Cardiac fibroblast (primary cell): ENCODE data around the gene ADGRV1.

Source experiments
- DNase-seq, 2 donors: peaks; one replicate each; pipeline versions ENCODE4 v3.0.0 to v3.0.0-alpha.2; 2010; ENCODE audit warnings: low read depth in 2 of 2
- H3K4me3 ChIP-seq, 2 donors: replicated peaks in 1 of 2; 1 replicate in 1 of 2; 2 replicates in 1 of 2; pipeline ENCODE4 v1.5.1; 2011; ENCODE audit warnings: low read depth in 2 of 2, low read length in 2 of 2, mild to moderate bottlenecking in 2 of 2, moderate library complexity in 1 of 2
- TF ChIP-seq, protein P1 (sequence below): IDR thresholded peaks from one replicate; pipeline ENCODE4 v1.5.1; 2011; ENCODE audit warnings: low read depth, mild to moderate bottlenecking, low read length, inconsistent platforms

Gene ADGRV1

DNA sequence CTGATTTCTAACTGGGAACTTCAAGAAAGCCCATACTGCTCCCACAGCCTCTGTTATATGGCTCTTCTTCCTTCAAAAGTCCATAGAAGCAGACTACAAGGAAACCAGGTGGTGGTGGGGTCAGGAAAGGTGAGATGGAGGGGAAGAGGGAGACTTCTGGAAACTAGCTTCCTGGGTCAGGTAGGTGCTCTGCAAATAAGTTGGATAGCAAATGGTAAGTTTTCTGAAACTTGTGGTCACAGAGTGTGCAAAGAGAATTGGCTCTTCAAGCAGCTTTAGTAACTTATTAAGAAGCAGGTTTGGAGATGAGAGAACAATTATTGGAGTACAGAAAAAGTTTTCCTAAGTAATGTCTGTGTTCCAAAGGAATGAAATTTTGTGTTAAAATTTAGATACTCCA is 316.9 kb downstream of the ADGRV1 start:
- DNase-seq: no peak
- TF ChIP-seq, protein P1, sequence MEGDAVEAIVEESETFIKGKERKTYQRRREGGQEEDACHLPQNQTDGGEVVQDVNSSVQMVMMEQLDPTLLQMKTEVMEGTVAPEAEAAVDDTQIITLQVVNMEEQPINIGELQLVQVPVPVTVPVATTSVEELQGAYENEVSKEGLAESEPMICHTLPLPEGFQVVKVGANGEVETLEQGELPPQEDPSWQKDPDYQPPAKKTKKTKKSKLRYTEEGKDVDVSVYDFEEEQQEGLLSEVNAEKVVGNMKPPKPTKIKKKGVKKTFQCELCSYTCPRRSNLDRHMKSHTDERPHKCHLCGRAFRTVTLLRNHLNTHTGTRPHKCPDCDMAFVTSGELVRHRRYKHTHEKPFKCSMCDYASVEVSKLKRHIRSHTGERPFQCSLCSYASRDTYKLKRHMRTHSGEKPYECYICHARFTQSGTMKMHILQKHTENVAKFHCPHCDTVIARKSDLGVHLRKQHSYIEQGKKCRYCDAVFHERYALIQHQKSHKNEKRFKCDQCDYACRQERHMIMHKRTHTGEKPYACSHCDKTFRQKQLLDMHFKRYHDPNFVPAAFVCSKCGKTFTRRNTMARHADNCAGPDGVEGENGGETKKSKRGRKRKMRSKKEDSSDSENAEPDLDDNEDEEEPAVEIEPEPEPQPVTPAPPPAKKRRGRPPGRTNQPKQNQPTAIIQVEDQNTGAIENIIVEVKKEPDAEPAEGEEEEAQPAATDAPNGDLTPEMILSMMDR: no peak
- H3K4me3 ChIP-seq: no peak overlapping the region

DNA sequence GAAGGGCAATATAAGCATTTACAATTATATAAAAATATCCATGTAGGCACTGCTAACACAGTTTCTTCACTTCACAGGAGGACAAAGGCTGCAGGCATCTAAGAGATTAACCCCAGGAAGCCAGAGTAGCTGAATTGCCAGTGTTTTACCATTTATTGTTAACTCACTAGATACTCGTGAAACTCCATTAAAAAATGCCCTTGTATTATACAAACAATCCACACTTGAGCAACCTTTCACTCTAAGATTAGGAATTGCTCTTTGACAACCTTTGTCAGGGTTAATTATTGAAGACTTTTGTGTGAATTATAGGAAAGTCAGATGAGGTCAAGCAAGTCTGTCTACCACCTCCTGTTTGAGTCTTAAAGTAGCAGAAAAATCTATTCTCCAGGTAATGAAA is 317.8 kb downstream of the ADGRV1 start:
- TF ChIP-seq, protein P1: no peak
- DNase-seq: no peak
- no peak overlapping the region for H3K4me3 ChIP-seq

DNA sequence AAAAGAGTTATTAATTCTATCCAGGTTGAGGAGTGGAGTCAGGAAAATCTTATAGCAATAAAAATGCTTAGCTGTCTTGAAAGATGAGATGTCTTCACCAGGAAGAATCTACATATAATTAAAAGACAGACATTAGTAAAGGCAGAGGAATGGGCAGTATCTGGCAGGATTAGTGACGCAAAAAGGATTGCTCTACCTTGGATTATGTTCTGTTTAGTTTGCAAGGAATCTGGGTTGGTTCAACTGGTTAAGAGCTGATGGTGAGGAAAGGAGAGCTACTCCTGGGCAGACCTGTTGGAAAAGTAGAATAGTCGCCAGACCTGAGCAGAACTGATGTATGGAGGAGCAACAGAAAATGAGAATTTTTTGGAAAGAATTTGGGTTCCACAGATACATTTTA is 318.5 kb downstream of the ADGRV1 start:
- TF ChIP-seq, protein P1: no peak
- H3K4me3 ChIP-seq: no peak overlapping the region

DNA sequence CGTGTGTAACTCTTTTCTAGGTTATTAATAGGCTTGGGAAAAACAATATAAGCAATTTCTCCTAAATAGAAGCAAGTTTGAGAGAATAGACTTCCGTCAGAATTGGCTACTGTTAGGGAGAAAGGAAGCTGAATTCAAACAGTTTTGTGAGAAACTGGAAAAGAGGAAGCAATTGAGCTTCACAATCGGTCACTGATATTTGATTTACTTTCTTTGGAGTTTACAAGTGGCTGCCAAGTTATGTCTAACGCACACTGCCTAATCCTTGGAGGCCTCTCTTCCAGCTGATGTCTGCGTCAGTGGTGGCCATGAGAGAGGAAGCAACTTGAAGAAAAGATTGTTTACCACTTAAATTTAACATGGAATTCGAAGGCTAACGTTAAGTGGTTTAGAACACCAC is 319.5 kb downstream of the ADGRV1 start:
- TF ChIP-seq, protein P1: no peak
- H3K4me3 ChIP-seq: no peak overlapping the region
- peak; percentile 15 to 32 for DNase-seq

More for the DNA sequence above, 318.5 kb downstream of the ADGRV1 start:
- no peak for DNase-seq

DNA sequence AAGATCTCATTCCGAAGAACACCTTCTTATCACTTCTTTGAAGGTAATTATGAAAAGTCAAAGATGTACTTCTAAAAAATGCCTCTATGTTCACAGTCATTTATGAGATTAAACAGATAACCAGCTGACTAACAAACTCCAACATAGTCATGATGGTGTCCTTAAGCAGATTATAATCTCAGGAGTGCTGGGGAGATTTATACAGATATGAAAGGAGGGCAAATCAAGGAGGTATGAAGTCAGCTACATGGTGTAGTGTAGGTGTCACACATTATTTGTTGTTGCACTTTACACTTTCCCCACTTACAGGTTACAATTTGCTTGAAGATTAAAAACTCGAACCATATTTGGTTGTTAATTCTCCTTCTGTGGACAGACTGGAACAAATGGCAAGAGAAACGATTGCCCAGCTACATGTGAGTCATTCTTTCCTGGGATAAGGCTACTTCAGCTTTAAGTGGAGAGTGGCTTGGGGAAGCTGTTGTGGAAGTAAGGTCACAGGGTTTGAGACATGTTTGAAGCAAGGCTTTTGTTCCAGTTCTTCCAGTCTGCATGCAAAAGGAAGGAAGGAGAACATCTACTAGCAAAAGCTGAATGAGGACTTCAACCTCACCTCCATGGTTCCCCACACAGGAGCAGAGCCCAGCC is 320.1 kb downstream of the ADGRV1 start:
- TF ChIP-seq, protein P1: no peak
- DNase-seq: peak; percentile 59 to 79
- no peak overlapping the region for H3K4me3 ChIP-seq

DNA sequence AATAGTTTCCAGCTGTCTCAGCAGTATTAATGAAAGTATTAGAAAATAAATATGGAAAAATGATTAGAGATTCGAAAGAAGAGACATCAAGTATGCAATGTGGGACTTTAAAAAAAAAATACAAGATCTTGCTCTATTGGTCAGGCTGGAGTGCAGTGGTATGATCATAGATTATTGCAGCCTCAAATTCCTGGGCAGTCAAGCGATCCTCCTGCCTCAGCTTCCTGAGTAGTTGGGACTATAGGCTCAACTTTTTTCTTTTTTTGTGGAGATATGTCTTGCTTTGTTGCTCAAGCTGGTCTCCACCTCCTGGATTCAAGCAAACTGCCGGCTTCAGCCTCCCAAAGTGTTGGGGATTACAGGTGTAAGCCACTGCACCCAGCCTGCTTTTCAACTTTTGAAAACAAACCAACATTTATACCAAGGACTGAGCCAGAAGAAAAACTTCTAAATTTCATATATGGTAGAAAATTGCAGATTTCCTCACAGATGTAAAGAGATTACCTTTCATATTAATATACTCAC is 323.1 kb downstream of the ADGRV1 start:
- DNase-seq: no peak
- H3K4me3 ChIP-seq: no peak overlapping the region
- TF ChIP-seq, protein P1: no peak

DNA sequence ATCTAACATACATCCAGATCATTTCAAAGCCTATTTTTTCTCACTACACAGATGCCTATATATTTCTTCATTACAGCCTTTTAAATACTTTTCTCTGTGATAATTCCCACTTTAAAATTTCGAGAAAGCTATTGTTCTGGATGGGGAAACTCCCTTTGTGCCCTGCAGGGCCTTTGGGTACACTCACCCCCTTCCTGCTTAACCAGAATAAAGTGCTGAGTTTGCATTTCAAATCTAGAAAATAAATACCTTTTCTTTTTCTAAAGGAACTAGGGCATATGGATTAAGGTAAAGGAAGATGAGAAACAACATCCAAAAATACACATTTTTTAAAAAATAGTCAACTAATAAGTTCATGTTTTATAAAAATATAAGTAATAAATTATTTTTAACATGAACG is 323.9 kb downstream of the ADGRV1 start:
- no peak overlapping the region for H3K4me3 ChIP-seq
- TF ChIP-seq, protein P1: no peak
- no peak for DNase-seq
